Cardiac septum (tissue), 1 donor: ENCODE data around the gene PI4KA. TPM values are rescaled to one million over a fixed set of nuclear protein-coding genes. Genes with fewer than 3 reads are reported as not detected.
"Not testable (repeated sequence)": the region's sequence is repeated elsewhere in the genome, so short reads cannot be mapped to it uniquely, and the experiment has no call there.

ENCODE experiments used
- DNase-seq: peaks from one replicate; pipeline ENCODE4 v3.0.0-alpha.2; 2020; ENCODE audit warnings: low spot score
- intact Hi-C: fragments of 100-400 bp; cut with DNase I; formaldehyde crosslinking; loops from one replicate; pipeline ENCODE4 v1.14.0; 2022
- total RNA-seq: library from RNA; stranded (reverse); fragmentation: NEBNext Ultra II Directional; extraction: Animal tissue kit (Norgen Biotek cat#: 25700); gene quantifications from one replicate; pipeline ENCODE4 v1.2.1, GENCODE V29; 2021
- donor health status: DM: no; HTN: no; CAD: no.

Gene PI4KA
- total RNA-seq, 1 donor from 2014 or later = 52.6 TPM

DNA sequence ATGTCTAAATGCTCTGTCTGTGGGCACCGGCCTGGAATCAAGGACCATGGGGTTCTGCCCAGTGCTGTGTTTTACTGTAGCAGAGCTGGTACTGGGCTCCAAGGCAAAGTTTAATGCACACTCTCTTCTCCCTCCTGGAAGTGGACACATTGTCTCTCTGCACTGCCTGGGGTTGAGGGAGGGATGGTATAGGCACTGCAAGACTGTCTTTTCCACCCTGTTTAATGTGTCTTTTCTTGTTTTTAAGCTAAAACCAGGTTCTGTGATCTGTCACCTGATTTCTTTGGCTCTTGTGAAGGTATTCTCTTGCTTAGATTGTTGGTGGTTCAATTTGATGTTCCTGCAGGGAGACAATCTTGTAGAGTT is 194.0 kb downstream of the PI4KA start:
- no peak for DNase-seq
- intact Hi-C loops = no loop called here

DNA sequence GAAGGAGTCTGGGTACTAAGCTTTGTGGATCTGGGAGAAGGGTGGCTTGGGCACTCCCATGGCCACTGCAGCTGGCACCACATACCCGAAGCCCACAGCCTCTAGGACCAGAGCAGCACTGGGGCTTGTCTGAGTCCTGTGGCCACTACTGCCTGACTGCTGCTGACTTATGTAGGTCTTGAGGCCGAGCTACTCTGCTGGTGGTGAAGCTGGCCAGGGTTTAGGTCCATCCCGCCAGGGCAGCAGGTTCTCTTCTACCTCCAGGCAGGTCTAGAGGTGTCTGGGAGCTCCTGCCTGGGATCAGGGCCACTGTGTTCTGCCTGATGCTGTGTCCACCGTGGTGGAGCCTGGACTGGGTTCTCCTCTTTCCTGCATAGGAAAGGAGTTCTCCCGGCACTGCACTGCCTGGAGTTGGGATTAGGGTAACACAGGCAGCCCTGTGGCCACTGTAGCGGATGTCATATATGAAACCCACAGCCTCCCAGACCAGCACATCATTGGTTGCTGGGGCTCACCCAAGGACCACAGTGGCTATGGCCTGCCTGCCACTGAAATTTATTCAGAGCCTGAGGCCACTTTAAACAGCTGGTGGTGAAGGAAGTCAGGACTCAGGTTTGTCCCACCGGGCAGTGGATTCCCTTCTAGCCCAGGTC is 194.5 kb downstream of the PI4KA start:
- intact Hi-C loops = no loop called here
- no peak for DNase-seq

DNA sequence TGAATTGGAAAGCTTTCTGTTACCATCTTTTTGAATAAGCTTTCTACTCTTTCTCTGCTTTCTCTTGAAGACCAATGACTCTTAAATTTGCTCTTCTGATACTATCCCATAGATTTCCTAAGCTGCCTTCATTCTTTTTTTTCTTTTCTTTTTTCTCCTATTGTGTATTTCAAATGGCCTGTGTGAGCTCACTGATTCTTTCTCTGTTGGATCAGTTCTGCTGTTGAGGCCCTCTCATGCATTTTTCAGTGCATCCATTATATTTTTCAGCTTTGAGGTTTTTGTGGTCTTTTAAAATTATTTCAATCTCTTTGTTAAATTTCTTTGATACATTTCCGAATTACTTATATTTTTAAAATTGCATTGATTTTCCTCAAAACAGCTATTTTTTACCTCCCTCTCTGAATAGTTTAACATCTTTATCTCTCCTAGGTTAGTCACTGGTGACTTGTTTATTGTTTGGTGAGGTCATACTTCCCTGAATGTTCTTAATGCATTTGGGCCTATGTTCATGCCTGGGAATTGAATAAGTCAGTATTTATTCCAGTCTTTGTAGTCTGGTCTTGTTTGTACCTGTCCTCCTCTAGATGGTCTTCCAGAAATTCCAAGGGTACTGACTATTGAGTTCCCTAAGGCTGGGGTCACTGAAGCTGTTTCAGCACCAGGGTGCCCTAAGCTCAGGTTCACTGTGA is 195.3 kb downstream of the PI4KA start:
- intact Hi-C loops = no loop called here
- DNase-seq = no peak

DNA sequence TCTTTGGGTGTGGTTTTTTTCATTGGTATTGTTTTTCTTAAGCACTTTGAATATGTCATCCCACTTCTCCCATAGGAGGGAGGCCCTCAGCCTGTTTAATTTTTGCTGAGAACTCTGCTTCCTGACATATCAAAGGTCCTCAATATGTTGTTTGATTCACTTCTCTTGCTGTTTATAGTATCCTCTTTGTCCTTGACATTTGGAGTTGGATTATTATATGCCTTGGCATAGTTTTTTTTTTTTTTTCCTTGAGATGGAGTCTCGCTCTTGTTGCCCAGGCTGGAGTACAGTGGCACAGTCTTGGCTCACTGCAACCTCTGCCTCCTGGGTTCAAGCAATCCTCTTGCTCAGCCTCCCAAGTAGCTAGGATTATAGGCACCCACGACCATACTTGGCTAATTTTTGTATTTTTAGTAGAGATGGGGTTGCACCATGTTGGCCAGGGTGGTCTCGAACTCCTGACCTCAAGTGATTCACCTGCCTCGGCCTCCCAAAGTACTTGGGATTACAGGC is 196.0 kb downstream of the PI4KA start:
- DNase-seq, intact Hi-C loops: not testable (repeated sequence)

DNA sequence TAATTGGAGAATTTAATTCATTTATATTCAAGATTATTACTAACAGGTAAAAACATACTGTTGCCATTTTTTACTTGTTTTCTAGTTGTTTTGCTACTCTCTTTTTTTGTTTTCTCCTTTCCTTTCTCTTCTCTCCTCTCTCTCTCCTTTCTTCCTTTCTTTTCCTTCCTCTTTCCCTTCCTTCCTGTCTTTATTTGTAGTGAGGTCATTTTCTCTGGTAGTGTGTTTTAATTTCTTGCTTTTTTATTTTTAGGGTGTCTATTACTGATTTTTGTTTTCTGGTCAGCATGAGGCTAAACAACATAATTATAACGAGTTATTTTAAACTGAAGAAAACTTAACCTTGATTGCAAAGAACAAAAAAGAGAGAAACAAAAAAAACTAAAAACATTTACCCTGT is 197.1 kb downstream of the PI4KA start:
- intact Hi-C loops = no loop called here
- DNase-seq = no peak

DNA sequence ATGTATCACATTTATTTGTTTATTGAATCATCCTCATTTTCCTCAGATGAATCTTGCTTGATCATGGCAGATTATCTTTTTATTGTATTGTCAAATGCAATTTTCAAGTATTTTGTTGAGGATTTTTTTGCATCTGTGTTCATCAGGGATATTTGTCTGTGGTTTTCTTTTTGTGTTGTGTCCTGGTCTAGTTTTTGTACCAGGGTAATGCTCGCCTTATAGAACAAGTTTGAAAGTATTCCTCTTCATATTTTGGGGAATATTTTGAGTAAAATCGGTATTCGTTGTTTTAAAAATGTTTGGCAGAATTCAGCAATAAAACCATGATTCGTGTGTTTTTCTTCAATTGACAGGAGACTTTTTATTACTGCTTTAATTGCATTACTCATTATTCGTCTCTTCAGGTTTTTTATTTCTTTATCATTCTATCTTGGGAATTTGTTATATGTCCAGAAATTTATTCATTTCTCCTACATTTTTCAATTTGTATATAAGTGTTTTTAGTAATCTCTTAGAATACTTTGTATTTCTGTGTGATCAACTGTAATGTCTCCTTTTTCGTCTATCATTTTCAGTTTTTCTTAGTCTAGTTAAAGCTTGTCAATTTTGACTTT is 198.1 kb downstream of the PI4KA start:
- intact Hi-C loops = no loop called here
- no peak for DNase-seq

DNA sequence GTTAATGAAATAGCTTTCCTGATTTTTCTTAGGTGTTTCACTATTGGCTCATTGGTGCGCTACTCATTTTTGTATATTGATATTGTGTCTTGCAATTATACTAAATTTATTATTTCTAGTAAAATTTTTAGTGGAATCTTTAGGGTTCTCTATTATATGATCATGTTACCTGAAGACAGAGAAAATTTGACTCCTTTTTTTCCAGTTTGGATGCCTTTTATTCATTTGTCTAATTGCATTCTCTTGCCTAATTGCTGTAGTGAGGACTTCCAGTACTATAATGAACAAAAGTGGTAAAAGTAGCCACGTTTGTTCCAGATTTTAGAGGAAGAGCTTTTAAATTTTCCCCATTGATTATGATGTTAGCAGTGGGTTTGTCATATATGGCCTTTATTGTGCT is 198.7 kb downstream of the PI4KA start:
- no peak for DNase-seq
- intact Hi-C loops = no loop called here

DNA sequence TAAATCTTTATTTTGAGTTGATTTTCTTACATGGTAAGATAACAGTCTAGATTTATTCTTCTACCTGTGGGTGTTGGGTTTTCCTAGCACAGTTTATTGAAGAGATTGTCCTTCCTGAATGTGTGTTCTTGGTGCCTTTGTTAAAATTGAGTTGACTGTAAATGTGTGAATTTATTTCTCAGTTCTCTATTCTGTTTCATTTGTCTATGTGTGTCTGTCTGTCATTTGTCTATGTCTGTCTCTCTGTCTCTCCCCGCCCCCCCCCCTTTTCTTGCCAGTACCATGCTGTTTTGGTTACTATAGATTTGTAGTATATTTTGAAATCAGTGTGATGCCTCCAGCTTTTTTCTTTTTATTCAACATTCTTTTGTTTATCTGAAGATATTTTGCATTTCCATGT is 199.4 kb downstream of the PI4KA start:
- intact Hi-C loops = no loop called here
- no peak for DNase-seq

DNA sequence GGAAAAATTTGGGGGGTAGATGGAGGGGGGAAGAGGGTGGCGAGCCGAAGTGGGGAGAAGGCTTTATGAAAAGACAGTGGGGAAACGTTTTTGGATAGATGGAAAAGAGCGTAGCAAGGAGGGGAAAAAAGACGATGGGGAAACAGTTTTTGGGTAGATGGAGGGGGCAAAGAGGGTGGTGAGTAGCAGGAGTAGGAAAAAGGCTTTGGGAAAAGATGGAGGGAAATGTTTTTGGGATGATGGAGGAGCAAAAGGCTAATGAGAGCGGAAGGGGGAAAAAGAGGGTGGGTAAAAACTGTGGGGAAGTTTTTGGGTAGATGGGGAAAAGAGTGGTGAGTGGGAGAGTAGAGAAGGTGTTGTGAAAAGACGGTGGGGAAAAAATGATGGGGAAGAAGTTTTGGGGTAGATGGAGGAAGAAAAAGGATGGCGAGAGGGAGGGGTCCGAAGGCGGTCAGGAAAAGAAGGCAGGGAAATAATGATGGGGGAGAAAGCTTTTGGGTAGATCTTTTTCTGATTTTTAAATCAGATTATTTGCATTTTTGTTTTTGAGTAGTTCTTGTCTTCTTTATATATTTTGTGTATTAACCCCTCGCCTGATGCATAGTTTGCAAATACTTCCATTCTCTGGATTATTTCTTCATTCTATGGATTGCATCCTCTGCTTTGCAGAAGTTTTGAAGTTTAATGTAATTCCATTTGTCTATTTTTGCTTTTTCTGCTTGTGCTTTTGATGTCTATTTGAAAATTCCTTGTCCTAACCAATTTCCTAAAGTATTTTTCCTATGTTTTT is 200.0 kb downstream of the PI4KA start:
- no peak for DNase-seq
- intact Hi-C loops = no loop called here

DNA sequence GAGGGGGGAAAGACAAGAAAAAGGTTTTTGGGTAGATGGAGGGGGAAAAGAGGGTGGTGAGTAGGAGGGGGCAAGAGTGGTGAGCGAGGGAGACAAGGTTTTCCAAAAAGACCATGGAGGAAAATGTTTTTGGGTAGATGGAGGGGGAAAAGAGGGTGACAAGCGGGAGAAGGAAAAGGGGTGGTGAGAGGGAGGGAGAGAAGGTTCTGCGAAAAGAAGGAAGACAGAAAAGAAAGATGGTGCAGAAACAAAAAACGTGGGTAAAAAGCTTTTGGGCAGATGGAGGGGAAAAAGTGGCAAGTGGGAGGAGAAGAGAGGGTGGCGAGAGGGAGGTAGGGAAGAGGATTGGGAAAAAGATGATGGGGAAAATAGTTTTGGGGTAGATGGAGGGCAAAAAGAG is 200.6 kb downstream of the PI4KA start:
- intact Hi-C loops = no loop called here
- no peak for DNase-seq

Other genes with a start within 250 kb of the PI4KA start
- gene SERPIND1, start 84.7 kb downstream of the PI4KA start, total RNA-seq = 0.13 TPM
- 23.6 TPM for gene SNAP29, start 196 bp upstream of the PI4KA start, total RNA-seq
- 55.5 TPM for gene CRKL, start 58.6 kb upstream of the PI4KA start, total RNA-seq
- 0.54 TPM for gene AIFM3, start 108.4 kb upstream of the PI4KA start, total RNA-seq
- 33.0 TPM for gene LZTR1, start 123.5 kb upstream of the PI4KA start, total RNA-seq
- gene THAP7, start 143.3 kb upstream of the PI4KA start, total RNA-seq = 18.2 TPM
- 5.4 TPM for gene P2RX6, start 156.4 kb upstream of the PI4KA start, total RNA-seq
- gene SLC7A4, start 173.8 kb upstream of the PI4KA start, total RNA-seq = not detected
- gene LRRC74B, start 187.1 kb upstream of the PI4KA start, total RNA-seq = not detected